ENCODE measurements around the gene SLC17A2. TPM values are rescaled to one million over a fixed set of nuclear protein-coding genes. Genes with fewer than 3 reads are reported as not detected.

Gene SLC17A2
- not detected for total RNA-seq

DNA sequence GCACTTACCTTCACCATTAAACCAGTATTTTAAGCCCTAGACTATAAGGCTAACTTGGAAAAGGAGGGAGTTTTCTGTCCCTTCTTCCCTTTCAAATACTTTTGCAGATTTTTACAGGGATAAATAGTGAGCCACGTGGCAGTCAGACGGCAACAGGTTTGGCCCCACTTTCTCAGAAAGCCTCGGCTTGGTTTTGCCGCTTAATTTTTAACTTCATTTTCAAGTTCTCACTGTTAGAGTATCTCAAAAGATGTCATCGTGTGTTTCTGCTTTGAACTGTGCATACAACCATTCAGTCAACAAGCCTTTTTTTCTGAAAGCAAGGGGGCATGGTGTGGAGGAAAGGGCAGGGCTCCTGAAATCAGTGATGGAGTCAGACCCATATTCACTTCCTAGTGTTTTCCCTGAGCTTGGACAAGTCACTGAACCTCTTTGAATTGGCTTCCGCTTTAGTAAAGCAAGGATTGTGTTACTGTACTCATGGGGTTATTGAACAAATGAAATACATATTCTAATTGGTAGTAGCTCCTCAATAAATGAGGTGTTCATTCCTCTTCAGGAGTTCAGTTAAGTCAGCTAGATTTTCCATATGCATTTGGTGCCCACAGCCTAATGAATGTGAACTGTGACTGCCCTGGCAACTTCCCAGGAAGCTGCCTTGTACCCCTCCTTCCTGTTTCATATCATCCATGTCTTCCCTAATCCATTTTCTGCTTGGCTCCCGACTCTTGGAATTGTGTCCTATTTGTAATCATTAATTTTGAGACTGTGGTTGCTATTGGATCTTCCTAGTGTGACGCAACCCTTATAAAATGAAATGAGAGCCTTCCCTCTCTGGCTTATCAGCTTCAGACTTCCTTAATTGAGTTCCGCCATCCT lies at the start of gene SLC17A2:
Gene SLC17A2, minus strand, starts transcription at position 160 of the 879 bp plus-strand sequence. CDS start 4,895 bp downstream, outside the sequence.
- Histone ChIP-seq H3K27me3 (ENCODE audit: insufficient read depth, low read length) (no peaks in the 10 kb centered on the region), H3K4me1 (ENCODE audit: insufficient read depth, low read length) (peaks cover 6% of the 10 kb centered on the region), H3K4me3 (ENCODE audit: low read length) (no peak within 1 kb of the TSS), H3K9me3 (ENCODE audit: low read depth, low read length) (no peaks in the 10 kb centered on the region)

- H3K9me3 ChIP-seq (ENCODE audit: low read depth, low read length), result no peaks in the 10 kb centered on the region
- no peak overlapping the region for H3K4me3 ChIP-seq (ENCODE audit: low read length)
- H3K27me3 ChIP-seq (ENCODE audit: insufficient read depth, low read length), result no peaks in the 10 kb centered on the region
- H3K4me1 ChIP-seq (ENCODE audit: insufficient read depth, low read length), result peaks cover 2% of the 10 kb centered on the region
Observed at GRCh38 chr6:25975923-25976560, 45.6 kb upstream of the SLC17A2 start.

- H3K4me3 ChIP-seq (ENCODE audit: low read length), result no peak overlapping the region
- H3K9me3 ChIP-seq (ENCODE audit: low read depth, low read length), result no peaks in the 10 kb centered on the region
- H3K4me1 ChIP-seq (ENCODE audit: insufficient read depth, low read length), result peaks cover 6% of the 10 kb centered on the region
- no peaks in the 10 kb centered on the region for H3K27me3 ChIP-seq (ENCODE audit: insufficient read depth, low read length)
Observed at GRCh38 chr6:25973923-25974555, 43.5 kb upstream of the SLC17A2 start.

GRCh38 chr6:25972902-25973301 lies 42.4 kb upstream of the SLC17A2 start:
- Histone ChIP-seq H3K4me1 (ENCODE audit: insufficient read depth, low read length) (peaks cover 16% of the 10 kb centered on the region), H3K4me3 (ENCODE audit: low read length) (no peak overlapping the region), H3K27me3 (ENCODE audit: insufficient read depth, low read length) (no peaks in the 10 kb centered on the region), H3K9me3 (ENCODE audit: low read depth, low read length) (no peaks in the 10 kb centered on the region)

DNA sequence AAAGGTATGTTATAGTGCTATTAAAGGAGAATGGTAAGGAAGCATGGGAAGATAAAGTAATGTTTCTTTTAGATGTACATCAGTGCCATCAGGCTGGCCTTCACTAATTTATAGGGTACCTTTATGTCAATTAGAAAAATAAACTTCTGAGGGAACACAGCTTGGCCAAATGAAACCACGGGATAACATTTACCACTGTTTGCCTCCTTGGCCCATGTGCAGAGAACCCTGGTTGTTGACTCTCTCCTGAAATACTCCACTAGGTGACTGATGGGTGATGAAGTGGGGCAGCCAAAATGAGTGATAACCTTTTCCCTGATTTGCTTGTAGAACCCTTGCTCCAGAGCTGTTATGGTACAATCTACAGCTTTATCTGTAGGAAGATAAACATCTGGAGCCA lies 41.6 kb upstream of the SLC17A2 start:
- H3K9me3 ChIP-seq (ENCODE audit: low read depth, low read length), result no peaks in the 10 kb centered on the region
- peaks cover 24% of the 10 kb centered on the region for H3K4me1 ChIP-seq (ENCODE audit: insufficient read depth, low read length)
- no peaks in the 10 kb centered on the region for H3K27me3 ChIP-seq (ENCODE audit: insufficient read depth, low read length)
- H3K4me3 ChIP-seq (ENCODE audit: low read length), result no peak overlapping the region

- Histone ChIP-seq H3K4me1 (ENCODE audit: insufficient read depth, low read length) (peaks cover 32% of the 10 kb centered on the region), H3K27me3 (ENCODE audit: insufficient read depth, low read length) (no peaks in the 10 kb centered on the region), H3K4me3 (ENCODE audit: low read length) (no peak overlapping the region), H3K9me3 (ENCODE audit: low read depth, low read length) (no peaks in the 10 kb centered on the region)
Observed at GRCh38 chr6:25971187-25971821, 40.8 kb upstream of the SLC17A2 start.

DNA sequence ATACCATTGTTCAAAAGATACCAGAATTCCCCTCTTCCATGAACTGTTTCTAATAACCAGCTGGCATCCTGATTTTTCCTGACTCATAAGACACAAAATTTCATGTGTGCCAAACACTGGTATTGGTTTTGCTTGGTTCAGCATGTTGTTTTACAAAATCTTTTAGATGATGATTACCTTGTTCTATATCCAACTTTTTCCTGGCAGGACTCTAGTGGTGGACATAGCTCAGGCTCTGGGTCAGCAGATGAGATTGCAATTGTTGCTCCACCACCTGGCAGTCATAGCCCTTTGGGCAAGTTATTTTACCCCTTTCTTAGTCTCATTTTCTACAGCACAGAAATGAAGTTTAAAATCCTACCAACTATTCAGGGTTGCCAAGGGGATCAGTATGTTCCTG lies 38.3 kb upstream of the SLC17A2 start:
- peaks cover 55% of the 10 kb centered on the region for H3K4me1 ChIP-seq (ENCODE audit: insufficient read depth, low read length)
- no peaks in the 10 kb centered on the region for H3K27me3 ChIP-seq (ENCODE audit: insufficient read depth, low read length)
- no peaks in the 10 kb centered on the region for H3K9me3 ChIP-seq (ENCODE audit: low read depth, low read length)
- no peak overlapping the region for H3K4me3 ChIP-seq (ENCODE audit: low read length)

DNA sequence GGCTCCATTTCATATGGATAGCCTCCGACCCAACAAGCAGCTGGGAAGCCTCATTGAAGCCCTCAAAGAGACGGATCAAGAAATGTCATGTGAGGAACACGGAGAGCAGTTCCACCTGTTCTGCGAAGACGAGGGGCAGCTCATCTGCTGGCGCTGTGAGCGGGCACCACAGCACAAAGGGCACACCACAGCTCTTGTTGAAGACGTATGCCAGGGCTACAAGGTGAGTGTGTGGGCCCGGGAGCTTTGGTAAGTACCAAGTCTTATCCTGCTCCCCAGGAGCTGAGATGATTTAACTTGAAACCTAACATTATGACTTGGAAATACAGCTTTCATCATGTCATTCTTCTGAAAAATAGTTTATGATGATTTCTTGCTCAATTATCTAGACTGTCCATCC lies 36.2 kb upstream of the SLC17A2 start:
- H3K4me3 ChIP-seq (ENCODE audit: low read length), result no peak overlapping the region
- peaks cover 66% of the 10 kb centered on the region for H3K4me1 ChIP-seq (ENCODE audit: insufficient read depth, low read length)
- H3K9me3 ChIP-seq (ENCODE audit: low read depth, low read length), result no peaks in the 10 kb centered on the region

GRCh38 chr6:25965058-25965457 lies 34.6 kb upstream of the SLC17A2 start:
- no peak overlapping the region for H3K4me3 ChIP-seq (ENCODE audit: low read length)

More for the DNA sequence above, 36.2 kb upstream of the SLC17A2 start:
- no peaks in the 10 kb centered on the region for H3K27me3 ChIP-seq (ENCODE audit: insufficient read depth, low read length)

DNA sequence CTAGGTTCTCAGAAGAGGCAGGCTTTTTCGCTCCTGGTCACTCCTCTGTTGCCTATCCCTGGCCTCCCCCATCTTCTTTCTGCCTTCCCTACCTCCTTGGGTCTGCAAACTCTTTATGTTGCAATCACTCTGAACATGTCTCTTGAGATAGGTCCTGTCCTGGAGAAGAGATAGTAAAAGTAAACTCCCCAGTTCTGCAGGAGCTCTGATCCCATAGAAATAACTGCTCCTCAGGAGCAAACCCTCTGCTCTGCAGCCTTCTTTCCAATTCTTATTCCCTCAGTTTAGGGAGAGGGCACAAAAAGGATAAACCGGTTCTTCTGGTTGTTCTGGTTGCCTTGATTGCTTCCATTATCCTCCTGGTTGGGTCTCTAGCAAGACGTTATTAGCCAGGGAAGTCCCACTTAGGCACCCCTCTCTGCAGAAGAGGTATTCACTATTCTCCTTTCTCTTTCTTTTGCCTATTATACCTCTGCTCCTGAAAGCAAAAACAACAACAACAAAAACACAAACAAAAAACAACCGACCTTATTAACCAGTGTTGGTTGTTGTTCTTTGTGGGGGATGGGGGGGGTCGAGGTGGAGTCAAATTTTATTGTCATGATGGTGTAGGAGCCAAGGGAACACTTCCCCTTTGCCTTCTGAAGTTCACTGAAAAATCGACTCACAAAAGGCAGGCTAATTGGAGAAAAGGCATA lies 33.1 kb upstream of the SLC17A2 start:
- Histone ChIP-seq H3K4me3 (ENCODE audit: low read length) (peak overlapping the region; percentile 99), H3K9me3 (ENCODE audit: low read depth, low read length) (no peaks in the 10 kb centered on the region), H3K4me1 (ENCODE audit: insufficient read depth, low read length) (peaks cover 78% of the 10 kb centered on the region), H3K27me3 (ENCODE audit: insufficient read depth, low read length) (no peaks in the 10 kb centered on the region)

More at GRCh38 chr6:25965058-25965457, 34.6 kb upstream of the SLC17A2 start:
- H3K9me3 ChIP-seq (ENCODE audit: low read depth, low read length), result no peaks in the 10 kb centered on the region
- no peaks in the 10 kb centered on the region for H3K27me3 ChIP-seq (ENCODE audit: insufficient read depth, low read length)
- H3K4me1 ChIP-seq (ENCODE audit: insufficient read depth, low read length), result peaks cover 75% of the 10 kb centered on the region

DNA sequence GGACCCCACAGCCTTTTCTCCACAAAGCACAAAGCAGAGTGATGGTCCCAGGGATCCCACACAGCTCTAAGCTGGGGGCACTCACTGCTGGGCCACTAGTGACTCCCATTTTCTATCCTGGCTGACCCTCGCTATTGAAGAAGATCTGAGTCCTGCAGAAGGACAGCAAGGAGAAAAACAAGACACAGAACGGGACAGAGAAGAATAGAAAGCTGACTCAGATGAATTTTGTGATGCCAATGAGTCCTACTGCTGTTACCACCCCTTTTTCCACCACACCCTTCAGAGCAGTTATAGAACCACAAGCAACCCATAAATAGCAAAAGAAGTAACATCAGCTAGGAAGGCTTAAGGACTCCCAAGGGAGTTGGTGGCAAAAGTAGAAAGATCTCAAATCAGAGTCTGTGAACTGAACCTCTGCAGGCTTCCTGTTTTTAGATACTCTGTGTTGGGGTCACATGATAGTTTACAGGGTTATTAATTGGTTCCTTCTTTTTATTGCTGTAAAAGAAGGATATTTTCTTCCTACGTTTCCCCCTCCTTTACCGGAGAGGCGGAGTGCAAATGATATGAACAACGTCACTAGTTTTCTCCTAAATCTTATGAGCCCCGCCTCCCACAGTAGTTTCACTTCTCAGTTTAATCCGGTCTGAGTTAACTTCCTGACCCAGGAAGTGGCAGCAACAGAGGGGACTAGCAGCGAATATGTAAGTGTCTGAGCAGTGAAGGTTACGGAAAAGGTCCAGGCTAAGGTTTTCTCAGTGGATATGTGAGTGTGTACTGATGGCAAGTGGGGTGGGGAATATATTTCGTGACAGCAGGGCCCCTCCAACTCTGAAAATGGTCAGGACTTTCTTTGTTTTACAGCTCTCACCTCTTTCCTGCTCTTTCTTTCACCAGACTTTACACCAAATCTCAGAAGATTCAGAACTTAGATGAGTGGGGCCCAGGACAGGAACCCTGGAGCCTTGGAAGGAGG lies 31.9 kb upstream of the SLC17A2 start, which contains the start of gene TRIM38:
Gene TRIM38, plus strand, starts transcription at position 654 of the 979 bp plus-strand sequence. CDS start 3,721 bp downstream, outside the sequence.
- Histone ChIP-seq H3K4me1 (ENCODE audit: insufficient read depth, low read length) (peaks cover 71% of the 10 kb centered on the region), H3K27me3 (ENCODE audit: insufficient read depth, low read length) (no peaks in the 10 kb centered on the region), H3K9me3 (ENCODE audit: low read depth, low read length) (no peaks in the 10 kb centered on the region), H3K4me3 (ENCODE audit: low read length) (peak within 1 kb of the TSS; percentile 99)

DNA sequence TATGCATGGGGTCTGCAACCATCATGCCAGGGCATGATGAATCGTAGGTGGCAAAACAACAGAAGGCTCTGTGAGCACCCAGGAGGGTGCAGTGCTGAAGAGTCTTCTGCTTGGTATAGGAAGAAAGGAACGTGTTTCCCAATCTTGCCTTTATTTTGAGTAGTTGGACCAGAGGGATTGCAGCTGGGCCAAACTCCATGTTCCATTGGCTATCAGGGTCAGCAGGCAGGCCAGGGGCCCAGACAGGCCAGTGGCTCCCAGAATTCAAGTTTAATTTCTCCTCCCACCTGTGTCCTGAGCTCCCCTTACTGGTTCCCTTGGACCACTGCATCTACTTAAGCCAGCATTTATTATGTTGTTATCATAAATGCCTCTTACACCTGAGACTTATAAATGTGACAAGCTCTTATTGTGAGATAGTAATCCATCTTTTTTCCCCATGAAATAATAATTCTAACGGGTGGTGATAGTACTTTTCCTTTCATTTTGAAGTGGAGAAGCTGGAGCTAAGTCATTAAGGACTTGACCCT lies 31.2 kb upstream of the SLC17A2 start:
- H3K9me3 ChIP-seq (ENCODE audit: low read depth, low read length), result no peaks in the 10 kb centered on the region
- H3K4me3 ChIP-seq (ENCODE audit: low read length), result peak overlapping the region; percentile 99
- no peaks in the 10 kb centered on the region for H3K27me3 ChIP-seq (ENCODE audit: insufficient read depth, low read length)
- H3K4me1 ChIP-seq (ENCODE audit: insufficient read depth, low read length), result peaks cover 63% of the 10 kb centered on the region

DNA sequence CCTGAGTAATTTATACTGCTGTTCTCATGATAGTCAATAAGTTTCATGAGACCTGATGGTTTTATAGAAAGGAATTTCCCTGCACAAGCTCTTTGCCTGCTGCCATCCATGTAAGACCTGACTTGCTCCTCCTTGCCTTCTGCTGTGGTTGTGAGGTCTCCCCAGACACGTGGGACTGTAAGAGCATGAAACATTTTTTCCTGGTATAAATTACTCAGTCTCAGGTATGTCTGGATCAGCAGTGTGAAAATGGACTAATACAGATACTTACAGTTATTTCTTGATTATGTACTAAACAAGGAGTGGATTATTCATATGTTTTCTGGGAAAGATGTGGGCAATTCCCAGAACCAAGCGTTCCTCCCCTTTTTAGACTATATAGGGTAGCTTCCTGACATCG lies 30.2 kb upstream of the SLC17A2 start:
- Histone ChIP-seq H3K9me3 (ENCODE audit: low read depth, low read length) (no peaks in the 10 kb centered on the region), H3K27me3 (ENCODE audit: insufficient read depth, low read length) (no peaks in the 10 kb centered on the region), H3K4me1 (ENCODE audit: insufficient read depth, low read length) (peaks cover 54% of the 10 kb centered on the region), H3K4me3 (ENCODE audit: low read length) (no peak overlapping the region)
